Small intestine (tissue), 7 donors: ENCODE data around the gene RCSD1. TPM values are rescaled to one million over a fixed set of nuclear protein-coding genes. Genes with fewer than 3 reads are reported as not detected.

Source experiments
- DNase-seq, 2 donors: peaks; one replicate each; pipeline versions ENCODE4 v3.0.0 to v3.0.0-alpha.2; 2013
- FAIRE-seq: peaks from 2 replicates; lab custom pipeline; 2012; peaks lifted over from hg19 to GRCh38; lab: Jason Lieb, UNC
- H3K27ac ChIP-seq, 3 donors: one replicate each; pipeline ENCODE4 v1.5.1; 2013; ENCODE audit warnings: low read length in 2 of 3, mild to moderate bottlenecking in 2 of 3, control low read depth in 1 of 3, inconsistent platforms in 1 of 3, low read depth in 1 of 3, moderate library complexity in 1 of 3
- H3K27me3 ChIP-seq, 3 donors: one replicate each; pipeline ENCODE4 v1.6.1; 2013; ENCODE audit warnings: low read length in 3 of 3, inconsistent platforms in 1 of 3; ENCODE audit not compliant: control insufficient read depth in 3 of 3, insufficient read depth in 3 of 3
- H3K36me3 ChIP-seq, 3 donors: one replicate each; pipeline ENCODE4 v1.6.1; 2013; ENCODE audit warnings: low read length in 3 of 3, inconsistent platforms in 1 of 3, low read depth in 1 of 3, mild to moderate bottlenecking in 1 of 3, moderate library complexity in 1 of 3; ENCODE audit not compliant: control insufficient read depth in 3 of 3, insufficient read depth in 2 of 3
- H3K4me1 ChIP-seq, 3 donors: one replicate each; pipeline ENCODE4 v1.6.1; 2013; ENCODE audit warnings: low read length in 2 of 3, inconsistent platforms in 1 of 3, low read depth in 1 of 3, mild to moderate bottlenecking in 1 of 3, moderate library complexity in 1 of 3; ENCODE audit not compliant: control insufficient read depth in 3 of 3, insufficient read depth in 2 of 3
- H3K4me3 ChIP-seq, 3 donors: one replicate each; pipeline ENCODE4 v1.5.1; 2013; ENCODE audit warnings: low read length in 3 of 3, control low read depth in 1 of 3, inconsistent platforms in 1 of 3, low read depth in 1 of 3, mild to moderate bottlenecking in 1 of 3, moderate library complexity in 1 of 3
- H3K9me3 ChIP-seq, 2 donors: one replicate each; pipeline ENCODE4 v1.6.1; 2013; ENCODE audit warnings: low read depth in 1 of 2, low read length in 1 of 2; ENCODE audit not compliant: control insufficient read depth in 2 of 2, insufficient read depth in 1 of 2
- WGBS, 3 donors: extraction: QIAGEN DNeasy Blood & Tissue Kit; methylation state at CpG; one replicate each; pipeline ENCODE4 v1.1.7; 2013; 5-methylcytosine and 5-hydroxymethylcytosine counted together
- polyA plus RNA-seq, 4 donors: library from polyadenylated mRNA; stranded (reverse) in 3 of 4; unstranded in 1 of 4; fragments of 200-250 nt in 3 of 4; fragments of 120-200 nt in 1 of 4; gene quantifications; one replicate each; pipeline versions ENCODE4 v1.2.1 to v1.2.3, GENCODE V29; 2013
- donor health status: healthy with polysubstance abuse.
- donor health status: control.
- donor health status: control.
- donor health status: Bipolar disorder and iron deficiency.
- donor health status: healthy.

The RCSD1 gene
- polyA plus RNA-seq, 4 donors, result 2.0 to 14.1 (median 8.0) TPM

DNA sequence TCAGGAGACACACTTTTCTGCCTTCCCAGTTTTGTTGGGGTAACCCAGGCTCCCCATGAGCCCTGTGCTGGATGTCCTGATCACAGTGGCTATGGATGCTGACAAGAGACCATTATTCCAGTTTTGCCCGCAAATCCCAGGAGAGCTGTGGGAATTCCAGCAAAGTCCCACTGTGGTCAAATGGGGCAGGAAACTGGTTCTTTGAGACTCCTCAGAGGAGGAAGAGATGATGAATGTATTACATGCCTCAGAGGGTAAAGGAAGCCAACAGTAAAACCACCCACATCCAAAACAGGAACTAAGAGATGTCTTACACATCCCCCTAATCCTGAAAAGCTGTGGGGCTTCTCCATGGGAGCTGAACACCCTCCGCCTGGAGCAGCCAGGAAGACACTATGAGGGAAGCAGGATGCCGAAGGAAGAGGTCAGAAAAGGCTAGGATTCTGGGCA is 78.9 kb downstream of the RCSD1 start:
- Histone ChIP-seq H3K4me3 (no peak overlapping the region), H3K27ac (no peak overlapping the region), H3K9me3 (no peaks in the 10 kb centered on the region), H3K36me3 (no peaks in the 10 kb centered on the region), H3K4me1 (peaks cover 0 to 12% (median 0%) of the 10 kb centered on the region in 3 donors), H3K27me3 (peaks cover 0 to 2% (median 0%) of the 10 kb centered on the region in 3 donors)
- DNase-seq (no peak), FAIRE-seq (no peak)
- WGBS, 3 donors, result 59 to 95% (median 79%) methylated on average over 3 of the region's 3 CpGs

DNA sequence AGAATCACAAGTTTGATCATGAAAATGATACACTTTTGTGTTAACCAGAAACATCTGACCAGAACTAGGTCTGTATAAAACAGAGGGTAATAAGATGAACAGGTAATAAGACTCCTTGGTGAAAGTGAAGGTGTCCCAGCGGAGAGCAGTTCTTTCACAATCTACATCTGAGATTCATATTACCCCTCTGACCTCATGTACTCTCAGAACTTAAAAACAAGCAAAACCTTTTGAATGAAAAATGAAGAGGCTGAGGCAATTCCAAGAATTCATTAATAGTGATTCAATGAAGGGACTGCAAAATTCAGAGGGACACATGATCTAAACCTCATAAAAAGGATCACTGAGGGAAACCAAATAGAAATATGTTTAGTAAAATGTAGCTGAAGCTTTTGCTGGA is 80.8 kb downstream of the RCSD1 start:
- DNase-seq, result no peak
- Histone ChIP-seq H3K27ac (no peak overlapping the region), H3K27me3 (peaks cover 0 to 2% (median 0%) of the 10 kb centered on the region in 3 donors), H3K4me1 (peaks cover 0 to 12% (median 0%) of the 10 kb centered on the region in 3 donors), H3K9me3 (no peaks in the 10 kb centered on the region), H3K36me3 (no peaks in the 10 kb centered on the region), H3K4me3 (no peak overlapping the region)
- 82 to 95% (median 84%) methylated on average over 1 of the region's 1 CpG for WGBS, 3 donors
- no peak for FAIRE-seq

DNA sequence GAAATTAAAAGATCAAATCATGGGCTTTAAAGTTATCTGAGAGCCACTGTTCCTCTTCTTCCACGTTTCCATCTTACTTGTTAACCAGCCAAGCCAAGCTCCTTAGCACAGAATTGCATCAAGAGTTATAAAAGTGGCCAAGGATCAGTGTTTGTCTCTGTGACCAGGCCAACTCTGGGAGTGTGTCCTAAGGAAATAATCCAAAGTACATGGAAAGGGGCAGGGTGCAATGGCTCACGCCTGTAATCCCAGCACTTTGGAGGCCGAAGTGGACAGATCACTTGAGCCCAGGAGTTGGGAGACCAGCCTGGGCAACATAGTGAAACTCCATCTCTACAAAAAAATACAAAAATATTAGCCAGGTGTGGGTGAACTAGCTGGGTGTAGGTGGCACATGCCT is 81.8 kb downstream of the RCSD1 start:
- Histone ChIP-seq H3K4me1 (peaks cover 0 to 12% (median 0%) of the 10 kb centered on the region in 3 donors), H3K4me3 (no peak overlapping the region), H3K27ac (peak overlapping the region in 1 of 3 donors; percentile 30), H3K36me3 (no peaks in the 10 kb centered on the region), H3K27me3 (peaks cover 0 to 2% (median 0%) of the 10 kb centered on the region in 3 donors), H3K9me3 (no peaks in the 10 kb centered on the region)
- FAIRE-seq, result no peak
- DNase-seq, result peak; percentile 73 to 95
- 16 to 55% (median 35%) methylated on average over 3 of the region's 3 CpGs for WGBS, 3 donors

DNA sequence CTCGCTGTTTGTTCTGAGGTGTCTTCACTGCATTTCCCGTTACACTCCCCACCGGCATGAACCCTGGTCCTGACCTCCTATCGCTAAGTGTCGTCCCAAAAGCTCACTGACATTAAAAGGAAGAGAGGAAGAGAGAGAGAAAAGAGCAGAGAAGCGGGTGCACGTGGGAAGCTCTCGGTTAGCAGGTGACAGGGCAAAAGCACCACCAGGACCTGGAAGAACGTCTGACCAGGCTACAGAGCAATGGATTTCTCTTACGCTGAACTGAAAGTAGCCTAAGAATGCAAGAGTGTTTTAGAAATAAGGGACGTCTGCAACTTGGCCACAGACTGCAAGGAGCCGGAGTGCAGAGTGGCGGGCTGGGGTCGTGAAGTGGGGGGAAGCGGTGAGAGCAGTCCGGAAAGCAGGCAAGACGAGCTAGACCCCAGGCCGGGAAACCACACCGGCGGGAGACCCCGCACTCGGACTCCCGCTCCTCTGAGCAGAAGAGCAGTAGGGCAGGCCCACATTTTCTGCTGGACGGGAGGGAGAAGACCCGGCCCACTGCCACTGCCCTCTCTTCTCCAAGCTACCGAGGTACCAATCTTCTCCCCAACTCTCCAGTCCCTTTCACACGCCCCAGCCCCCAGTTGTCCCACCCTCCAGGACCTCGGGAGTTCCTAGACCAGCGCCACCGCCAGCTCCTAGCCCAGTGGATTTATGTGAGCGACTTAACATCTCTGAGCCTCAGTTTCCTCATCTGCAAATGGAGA is 83.5 kb downstream of the RCSD1 start:
- Histone ChIP-seq H3K9me3 (no peaks in the 10 kb centered on the region), H3K4me1 (peaks cover 0 to 12% (median 0%) of the 10 kb centered on the region in 3 donors), H3K27ac (peak overlapping the region; percentile 82 to 91 (median 88)), H3K27me3 (no peaks in the 10 kb centered on the region), H3K4me3 (peak overlapping the region; percentile 55 to 77 (median 64)), H3K36me3 (no peaks in the 10 kb centered on the region)
- WGBS, 3 donors, result 9 to 39% (median 37%) methylated on average over 31 of the region's 31 CpGs
- DNase-seq, result peak in 1 of 2 donors; percentile 66
- FAIRE-seq, result no peak

DNA sequence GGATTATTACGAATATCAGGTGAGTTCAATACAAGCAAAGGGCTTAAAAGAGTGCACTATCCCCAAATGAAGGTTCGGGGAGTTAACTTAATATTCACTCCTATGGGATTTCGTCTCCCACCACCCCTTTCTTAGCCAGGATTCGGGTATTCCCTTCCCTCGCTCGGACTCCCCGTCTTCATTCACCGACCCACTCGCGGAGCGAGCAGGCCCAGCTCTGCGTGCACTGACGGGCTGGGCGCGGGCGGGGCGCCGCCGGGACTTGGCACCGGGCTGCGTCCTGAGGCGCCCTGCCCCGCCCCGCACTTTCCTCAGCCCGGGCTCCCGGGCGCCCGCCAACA is 84.0 kb downstream of the RCSD1 start:
- FAIRE-seq (no peak), DNase-seq (peak in 1 of 2 donors; percentile 90)
- Histone ChIP-seq H3K36me3 (no peaks in the 10 kb centered on the region), H3K4me3 (peak overlapping the region; percentile 55 to 77 (median 64)), H3K27me3 (no peaks in the 10 kb centered on the region), H3K4me1 (peaks cover 0 to 12% (median 0%) of the 10 kb centered on the region in 3 donors), H3K27ac (peak overlapping the region; percentile 82 to 91 (median 88)), H3K9me3 (no peaks in the 10 kb centered on the region)
- 1% methylated on average over 28 of the region's 28 CpGs for WGBS, 3 donors

DNA sequence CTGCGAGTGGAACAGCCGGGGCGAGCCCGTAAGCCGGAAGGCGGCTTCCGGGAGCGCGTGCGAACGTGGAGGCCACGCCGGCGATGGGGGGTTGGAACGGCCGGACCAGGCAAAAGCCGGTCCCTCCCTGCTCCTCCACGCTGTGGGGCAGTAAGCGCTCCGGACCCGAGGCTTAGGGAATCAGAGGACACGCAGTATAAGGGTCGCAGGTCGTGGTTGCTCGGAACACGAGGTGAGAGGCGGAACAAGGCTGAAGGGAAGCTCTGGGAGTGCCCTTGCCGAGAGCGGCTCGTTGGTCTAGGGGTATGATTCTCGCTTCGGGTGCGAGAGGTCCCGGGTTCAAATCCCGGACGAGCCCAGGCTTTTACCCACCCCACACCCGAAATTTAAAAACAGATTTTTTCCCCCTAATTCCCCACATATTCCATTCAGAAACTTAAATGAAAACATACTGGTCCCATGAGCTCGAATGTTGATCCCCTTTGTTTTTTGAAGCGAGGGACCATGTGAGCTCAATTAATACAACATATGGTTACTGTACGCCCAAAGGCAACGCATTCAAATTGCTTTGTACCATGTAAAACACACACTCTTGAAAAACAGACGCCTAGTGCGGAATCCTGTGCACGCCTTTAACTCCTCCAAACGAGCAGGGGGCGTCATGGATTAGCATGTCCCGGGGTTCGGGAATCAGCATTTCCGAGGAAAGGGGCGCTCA is 84.6 kb downstream of the RCSD1 start:
- Histone ChIP-seq H3K4me3 (peak overlapping the region; percentile 55 to 77 (median 64)), H3K27me3 (no peaks in the 10 kb centered on the region), H3K4me1 (peaks cover 0 to 13% (median 0%) of the 10 kb centered on the region in 3 donors), H3K27ac (peak overlapping the region; percentile 82 to 91 (median 88)), H3K36me3 (no peaks in the 10 kb centered on the region), H3K9me3 (no peaks in the 10 kb centered on the region)
- 0 to 1% (median 0%) methylated on average over 45 to 50 of the region's 50 CpGs for WGBS, 3 donors
- DNase-seq, result peak; percentile 83 to 93
- FAIRE-seq, result no peak

DNA sequence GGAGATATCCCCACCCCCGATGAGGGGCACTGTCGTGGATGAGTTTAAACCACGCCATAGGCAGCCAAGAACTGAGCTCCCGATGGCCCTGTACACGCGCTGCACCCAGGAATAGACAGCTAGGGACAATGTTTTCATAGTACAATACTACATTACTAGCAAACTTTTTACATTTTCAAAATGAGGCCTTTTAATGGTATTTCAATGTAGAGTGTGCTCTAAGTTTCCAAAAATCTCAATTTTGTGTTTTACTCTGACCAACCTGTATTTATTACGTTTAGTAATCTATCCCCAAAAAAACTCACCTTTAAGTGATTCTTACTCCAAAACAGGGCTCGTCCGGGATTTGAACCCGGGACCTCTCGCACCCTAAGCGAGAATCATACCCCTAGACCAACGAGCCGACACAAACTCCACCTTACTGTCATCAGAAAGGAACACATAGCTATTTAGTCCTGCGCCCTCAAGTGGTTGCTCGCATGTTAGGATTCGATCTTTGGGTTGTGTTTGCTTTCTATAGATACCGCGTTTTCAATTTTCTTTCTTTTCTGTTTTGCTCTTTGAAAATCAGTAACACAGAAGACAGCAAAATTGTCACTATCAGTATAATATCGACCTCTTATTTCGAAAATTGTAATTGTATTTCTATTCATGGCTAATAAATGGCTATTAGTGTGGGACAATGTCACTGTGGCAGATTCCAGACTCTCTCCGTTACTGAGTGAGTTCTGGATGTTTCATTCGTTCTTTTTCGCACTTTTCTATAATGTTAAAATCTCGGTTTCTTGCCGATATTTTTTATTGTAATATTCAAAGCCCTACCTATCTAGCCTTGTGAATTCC is 85.3 kb downstream of the RCSD1 start:
- H3K27ac ChIP-seq, result peak overlapping the region; percentile 82 to 91 (median 88)
- no peaks in the 10 kb centered on the region for H3K9me3 ChIP-seq
- peak overlapping the region; percentile 35 to 77 (median 64) for H3K4me3 ChIP-seq
- peaks cover 0 to 16% (median 0%) of the 10 kb centered on the region in 3 donors for H3K4me1 ChIP-seq
- DNase-seq (peak; percentile 93 to 94), FAIRE-seq (no peak)
- no peaks in the 10 kb centered on the region for H3K27me3 ChIP-seq
- 0 to 1% (median 0%) methylated on average over 26 of the region's 26 CpGs for WGBS, 3 donors
- H3K36me3 ChIP-seq, result no peaks in the 10 kb centered on the region

DNA sequence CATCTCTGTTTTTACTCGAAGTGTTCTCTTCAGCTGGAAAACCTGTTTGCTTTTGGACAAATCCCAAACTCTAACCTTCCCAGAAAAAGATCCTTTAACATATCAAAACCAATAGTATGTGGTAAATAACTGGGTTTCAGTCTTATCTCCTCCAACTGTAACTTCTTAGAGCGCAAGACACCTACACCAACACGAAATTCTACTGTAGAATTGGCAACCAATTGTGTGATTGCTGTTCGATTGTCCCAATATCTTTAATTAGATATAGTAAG is 85.9 kb downstream of the RCSD1 start:
- DNase-seq (no peak), FAIRE-seq (no peak)
- WGBS, 3 donors, result 1 to 2% (median 1%) methylated on average over 4 of the region's 4 CpGs
- Histone ChIP-seq H3K36me3 (no peaks in the 10 kb centered on the region), H3K4me1 (peaks cover 0 to 21% (median 0%) of the 10 kb centered on the region in 3 donors), H3K4me3 (peak overlapping the region; percentile 10 to 77 (median 54)), H3K27me3 (no peaks in the 10 kb centered on the region), H3K9me3 (no peaks in the 10 kb centered on the region), H3K27ac (peak overlapping the region; percentile 34 to 60 (median 57))
